K562 (cell line): Measurements from ENCODE around the gene BAIAP3. TPM values are rescaled to one million over a fixed set of nuclear protein-coding genes. Genes with fewer than 3 reads are reported as not detected.

Experiments
- BMI1 ChIP-seq: fragments of 150-350 bp; IDR thresholded peaks from 2 replicates; pipeline ENCODE4 v1.6.1; 2014; ENCODE audit warnings: low read length
- BRF1 ChIP-seq: IDR thresholded peaks from 3 replicates; pipeline ENCODE4 v1.6.1; 2011; ENCODE audit warnings: borderline replicate concordance, mild to moderate bottlenecking; ENCODE audit not compliant: insufficient read length; ENCODE audit errors: extremely low read depth
- CBX1 ChIP-seq: sonication (generic); IDR thresholded peaks from 2 replicates; pipeline ENCODE4 v1.6.1; 2016; ENCODE audit warnings: antibody characterized with exemption, low read depth, mild to moderate bottlenecking
- CBX5 ChIP-seq: IDR thresholded peaks from 2 replicates; pipeline ENCODE4 v1.6.1; 2014; ENCODE audit warnings: low read depth, borderline replicate concordance
- CREM ChIP-seq: IDR thresholded peaks from 2 replicates; pipeline ENCODE4 v1.6.1; 2014; ENCODE audit warnings: antibody characterized with exemption, low read depth
- DMBX1 ChIP-seq: fragments of 250-450 bp; sonication (Bioruptor Pico); IDR thresholded peaks from 2 replicates; pipeline ENCODE4 v1.8.0; 2022; ENCODE audit warnings: inconsistent platforms, mild to moderate bottlenecking, moderate library complexity, borderline replicate concordance
- EP400 ChIP-seq: fragments of 450-650 bp; IDR thresholded peaks from 2 replicates; pipeline ENCODE4 v1.6.1; 2017; ENCODE audit warnings: antibody characterized with exemption, mild to moderate bottlenecking, moderate library complexity
- GABPA ChIP-seq: fragments of 200-800 bp; sonication (Bioruptor generic); conservative IDR thresholded peaks from 2 replicates; pipeline ENCODE4 v1.6.1; 2016; ENCODE audit warnings: low read depth, missing genetic modification characterization, missing compliant biosample characterization
- HMG20B ChIP-seq: fragments of 250-450 bp; sonication (Bioruptor Pico); IDR thresholded peaks from 2 replicates; pipeline ENCODE4 v1.5.0; 2021; ENCODE audit warnings: mild to moderate bottlenecking
- HMGN3 ChIP-seq: IDR thresholded peaks from 2 replicates; pipeline ENCODE4 v1.6.1; 2011; ENCODE audit warnings: borderline replicate concordance, low read depth, mild to moderate bottlenecking, mixed read lengths, low read length; ENCODE audit not compliant: insufficient read length; ENCODE audit errors: extremely low read depth
- KLF13 ChIP-seq: fragments of 450-650 bp; IDR thresholded peaks from 2 replicates; pipeline ENCODE4 v1.6.1; 2016; ENCODE audit warnings: missing genetic modification characterization, low read depth, mild to moderate bottlenecking, missing compliant biosample characterization, moderate library complexity, borderline replicate concordance
- PHTF2 ChIP-seq: fragments of 250-450 bp; sonication (Bioruptor Pico); IDR thresholded peaks from 2 replicates; pipeline ENCODE4 v1.5.0; 2021; ENCODE audit warnings: mild to moderate bottlenecking
- PTBP1 ChIP-seq: fragments of 200-400 bp; formaldehyde crosslinking; IDR thresholded peaks from 2 replicates; pipeline ENCODE4 v1.6.1; 2017; ENCODE audit warnings: low read depth, low read length
- SNRNP70 ChIP-seq: fragments of 200-400 bp; formaldehyde crosslinking; optimal IDR thresholded peaks from 2 replicates; pipeline ENCODE3; 2017; ENCODE audit warnings: low read depth, low read length
- SP2 ChIP-seq: IDR thresholded peaks from 2 replicates; pipeline ENCODE4 v1.6.1; 2011; ENCODE audit warnings: mild to moderate bottlenecking, low read depth, low read length, moderate library complexity; ENCODE audit not compliant: poor library complexity, severe bottlenecking; ENCODE audit errors: extremely low read depth
- ZKSCAN3 ChIP-seq: fragments of 250-450 bp; sonication (Bioruptor Pico); IDR thresholded peaks from 2 replicates; pipeline ENCODE4 v1.4.0; 2020
- ZNF134 ChIP-seq: fragments of 250-450 bp; sonication (Bioruptor Pico); conservative IDR thresholded peaks from 2 replicates; pipeline ENCODE4 v1.4.0; 2020
- ZNF57 ChIP-seq: fragments of 450-650 bp; formaldehyde crosslinking; IDR thresholded peaks from 2 replicates; pipeline ENCODE4 v1.4.0; 2020; ENCODE audit warnings: mild to moderate bottlenecking, moderate library complexity
- ZSCAN29 ChIP-seq: fragments of 450-650 bp; IDR thresholded peaks from 2 replicates; pipeline ENCODE4 v1.6.1; 2017
- polyA plus RNA-seq, 8 experiments: library from polyadenylated mRNA; depleted of rRNA in 4 of 8; stranded (reverse) in 5 of 8; unstranded in 3 of 8; fragments of >200 nt; fragmentation: Nextera tagmentation in 2 of 8; fragmentation: Illumina TruSeq in 1 of 8; extraction: Ambion mirVana in 2 of 8; extraction: Trizol in 1 of 8; gene quantifications; 2 replicates each; pipeline versions ENCODE4 v1.2.1 to v1.2.3, GENCODE V29; 2011 to 2014; ENCODE audit warnings: inconsistent platforms in 1 of 8, missing spikeins in 1 of 8
- total RNA-seq, 7 experiments: library from RNA; depleted of rRNA in 6 of 7; stranded (reverse); fragments of >200 nt in 6 of 7; fragmentation: Illumina TruSeq in 2 of 7; extraction: Trizol in 2 of 7; gene quantifications; 2 replicates each; pipeline versions ENCODE4 v1.2.1 to v1.2.3, GENCODE V29; 2011 to 2021; ENCODE audit warnings: low replicate concordance in 1 of 7
- TF ChIP-seq, protein P1 (sequence below): fragments of 250-450 bp; sonication (Bioruptor Pico); IDR thresholded peaks from 2 replicates; pipeline ENCODE4 v1.8.0; 2022; ENCODE audit warnings: inconsistent platforms
- TF ChIP-seq, protein P2 (sequence below), 2 experiments: fragments of 450-650 bp in 1 of 2; sonication (generic) in 1 of 2; formaldehyde crosslinking; conservative IDR thresholded peaks; 2 replicates each; pipeline versions ENCODE4 v1.4.0 to v1.8.1; 2020 to 2022; ENCODE audit warnings: mild to moderate bottlenecking in 1 of 2, missing genetic modification reagents in 1 of 2
- TF ChIP-seq, protein P3 (sequence below), 2 experiments: fragments of 200-800 bp in 1 of 2; sonication (Bioruptor generic) in 1 of 2; sonication (generic) in 1 of 2; formaldehyde crosslinking in 1 of 2; IDR thresholded peaks in 1 of 2; conservative IDR thresholded peaks in 1 of 2; 2 replicates each; pipeline versions ENCODE4 v1.5.0 to v1.6.1; 2016 to 2020; ENCODE audit warnings: missing compliant biosample characterization in 1 of 2, missing genetic modification characterization in 1 of 2, missing genetic modification reagents in 1 of 2
- TF ChIP-seq, protein P4 (sequence below): sonication (generic); formaldehyde crosslinking; IDR thresholded peaks from 2 replicates; pipeline ENCODE4 v1.8.1; 2023; ENCODE audit warnings: mild to moderate bottlenecking, missing genetic modification reagents

The BAIAP3 gene
- total and polyA plus RNA-seq, 9 of the 15 experiments (the other 6 are each of a cell fraction or from before 2014, with no cell fraction given): 0.03 to 4.5 (median 0.57) TPM; not detected in 1

DNA sequence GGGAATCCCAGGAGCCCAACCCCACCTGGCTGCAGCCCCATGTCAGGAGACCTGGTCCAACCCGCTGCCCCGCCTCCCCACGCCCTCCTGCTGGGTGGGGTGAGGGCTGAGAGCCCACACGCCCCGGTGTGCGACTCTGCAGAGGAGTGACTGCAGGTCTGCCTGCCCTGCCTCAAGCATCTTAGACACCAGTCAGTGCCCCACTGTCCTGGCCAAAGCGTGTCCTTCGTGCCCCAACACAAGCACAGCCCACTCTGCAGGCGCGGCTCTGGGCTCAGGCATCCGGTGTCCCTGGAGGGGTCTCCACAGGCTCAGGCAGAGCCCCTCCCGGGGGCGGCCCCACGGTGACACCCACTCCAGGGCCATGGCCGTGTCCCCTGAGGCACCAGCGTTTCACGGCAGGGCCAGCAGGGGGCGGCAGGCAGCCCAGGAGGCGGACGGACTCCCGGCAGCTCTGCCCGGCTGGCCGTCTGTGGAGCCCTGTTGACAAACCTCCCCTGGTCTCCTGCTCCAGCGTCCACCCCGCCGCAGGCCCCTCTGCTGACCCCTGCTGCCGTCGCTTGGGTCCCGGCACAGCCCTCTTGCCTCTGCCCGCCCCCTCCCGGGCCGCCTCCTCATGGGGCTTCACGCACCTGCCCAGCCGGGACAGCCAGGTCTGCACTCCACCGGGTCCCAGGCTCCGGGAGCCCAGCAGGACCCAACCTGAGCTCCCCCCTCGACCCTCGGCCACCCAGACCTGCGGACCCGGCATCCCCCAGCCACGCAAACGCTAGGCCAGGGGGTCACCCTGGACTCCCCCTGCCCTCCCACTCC, 32.6 kb upstream of the BAIAP3 start (continued):
- TF ChIP-seq SP2 (no peak), EP400 (no peak), SNRNP70 (no peak), PTBP1 (no peak), ZKSCAN3 (CRISPR knock-in tag) (no peak), KLF13 (peak; percentile 61; the same call in 1 of the 2 replicates), CBX1 (0 out of 2 replicates have a peak, but pooled peaks have one; percentile 50), BMI1 (no peak), ZNF57 (CRISPR knock-in tag) (no peak), PHTF2 (CRISPR knock-in tag) (no peak), BRF1 (no peak), CREM (peak; percentile 42; the same call in 1 of the 2 replicates), ZNF134 (CRISPR knock-in tag) (no peak), CBX5 (no peak), GABPA (tag) (no peak), HMGN3 (peak; percentile 60), ZSCAN29 (no peak), HMG20B (CRISPR knock-in tag) (no peak), DMBX1 (CRISPR knock-in tag) (no peak)
- TF ChIP-seq, protein P1, sequence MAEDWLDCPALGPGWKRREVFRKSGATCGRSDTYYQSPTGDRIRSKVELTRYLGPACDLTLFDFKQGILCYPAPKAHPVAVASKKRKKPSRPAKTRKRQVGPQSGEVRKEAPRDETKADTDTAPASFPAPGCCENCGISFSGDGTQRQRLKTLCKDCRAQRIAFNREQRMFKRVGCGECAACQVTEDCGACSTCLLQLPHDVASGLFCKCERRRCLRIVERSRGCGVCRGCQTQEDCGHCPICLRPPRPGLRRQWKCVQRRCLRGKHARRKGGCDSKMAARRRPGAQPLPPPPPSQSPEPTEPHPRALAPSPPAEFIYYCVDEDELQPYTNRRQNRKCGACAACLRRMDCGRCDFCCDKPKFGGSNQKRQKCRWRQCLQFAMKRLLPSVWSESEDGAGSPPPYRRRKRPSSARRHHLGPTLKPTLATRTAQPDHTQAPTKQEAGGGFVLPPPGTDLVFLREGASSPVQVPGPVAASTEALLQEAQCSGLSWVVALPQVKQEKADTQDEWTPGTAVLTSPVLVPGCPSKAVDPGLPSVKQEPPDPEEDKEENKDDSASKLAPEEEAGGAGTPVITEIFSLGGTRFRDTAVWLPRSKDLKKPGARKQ (CRISPR knock-in tag): no peak
- TF ChIP-seq, protein P2, sequence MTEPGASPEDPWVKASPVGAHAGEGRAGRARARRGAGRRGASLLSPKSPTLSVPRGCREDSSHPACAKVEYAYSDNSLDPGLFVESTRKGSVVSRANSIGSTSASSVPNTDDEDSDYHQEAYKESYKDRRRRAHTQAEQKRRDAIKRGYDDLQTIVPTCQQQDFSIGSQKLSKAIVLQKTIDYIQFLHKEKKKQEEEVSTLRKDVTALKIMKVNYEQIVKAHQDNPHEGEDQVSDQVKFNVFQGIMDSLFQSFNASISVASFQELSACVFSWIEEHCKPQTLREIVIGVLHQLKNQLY (CRISPR knock-in tag; conservative IDR thresholded peaks at IDR 0.05): no peak
- TF ChIP-seq, protein P3, sequence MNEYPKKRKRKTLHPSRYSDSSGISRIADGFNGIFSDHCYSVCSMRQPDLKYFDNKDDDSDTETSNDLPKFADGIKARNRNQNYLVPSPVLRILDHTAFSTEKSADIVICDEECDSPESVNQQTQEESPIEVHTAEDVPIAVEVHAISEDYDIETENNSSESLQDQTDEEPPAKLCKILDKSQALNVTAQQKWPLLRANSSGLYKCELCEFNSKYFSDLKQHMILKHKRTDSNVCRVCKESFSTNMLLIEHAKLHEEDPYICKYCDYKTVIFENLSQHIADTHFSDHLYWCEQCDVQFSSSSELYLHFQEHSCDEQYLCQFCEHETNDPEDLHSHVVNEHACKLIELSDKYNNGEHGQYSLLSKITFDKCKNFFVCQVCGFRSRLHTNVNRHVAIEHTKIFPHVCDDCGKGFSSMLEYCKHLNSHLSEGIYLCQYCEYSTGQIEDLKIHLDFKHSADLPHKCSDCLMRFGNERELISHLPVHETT (CRISPR knock-in tag; conservative IDR thresholded peaks at IDR 0.05 in 1 of 2, IDR thresholded peaks at IDR 0.05 in 1 of 2): no peak
- TF ChIP-seq, protein P4, sequence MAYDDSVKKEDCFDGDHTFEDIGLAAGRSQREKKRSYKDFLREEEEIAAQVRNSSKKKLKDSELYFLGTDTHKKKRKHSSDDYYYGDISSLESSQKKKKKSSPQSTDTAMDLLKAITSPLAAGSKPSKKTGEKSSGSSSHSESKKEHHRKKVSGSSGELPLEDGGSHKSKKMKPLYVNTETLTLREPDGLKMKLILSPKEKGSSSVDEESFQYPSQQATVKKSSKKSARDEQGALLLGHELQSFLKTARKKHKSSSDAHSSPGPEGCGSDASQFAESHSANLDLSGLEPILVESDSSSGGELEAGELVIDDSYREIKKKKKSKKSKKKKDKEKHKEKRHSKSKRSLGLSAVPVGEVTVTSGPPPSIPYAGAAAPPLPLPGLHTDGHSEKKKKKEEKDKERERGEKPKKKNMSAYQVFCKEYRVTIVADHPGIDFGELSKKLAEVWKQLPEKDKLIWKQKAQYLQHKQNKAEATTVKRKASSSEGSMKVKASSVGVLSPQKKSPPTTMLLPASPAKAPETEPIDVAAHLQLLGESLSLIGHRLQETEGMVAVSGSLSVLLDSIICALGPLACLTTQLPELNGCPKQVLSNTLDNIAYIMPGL: peak; percentile 40; the same call in 1 of the 2 replicates
